GM19452 (cell line): ENCODE data around the gene UBE2D3.
"Not testable (repeated sequence)": the region's sequence is repeated elsewhere in the genome, so short reads cannot be mapped to it uniquely, and the experiment has no call there.

ENCODE experiments used
- ATAC-seq: cut with Tn5 transposase; IDR thresholded peaks from one replicate; pipeline ENCODE4 v1.9.1; 2021; ENCODE audit not compliant: unreplicated experiment

Gene UBE2D3

DNA sequence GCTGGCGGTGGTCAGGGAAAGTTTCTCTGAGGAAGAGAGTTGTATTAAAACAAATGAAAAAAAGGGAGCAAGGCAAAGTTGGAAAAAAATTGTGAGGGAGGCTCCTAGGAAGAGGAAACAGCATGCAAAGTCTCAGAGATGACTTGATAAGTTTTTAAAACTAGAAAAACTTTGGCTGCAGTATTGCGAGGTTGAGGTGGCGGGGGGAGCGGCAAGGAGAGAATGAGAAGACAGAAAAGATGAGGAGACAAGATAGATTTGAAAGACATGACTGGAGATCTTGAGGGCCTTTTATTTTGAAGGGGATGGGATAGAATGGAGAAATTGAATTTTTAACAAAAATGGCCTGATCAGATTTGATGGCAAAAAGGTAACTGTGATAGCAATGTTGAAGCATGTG, 4.8 kb upstream of the UBE2D3 start:
- no peak for ATAC-seq

DNA sequence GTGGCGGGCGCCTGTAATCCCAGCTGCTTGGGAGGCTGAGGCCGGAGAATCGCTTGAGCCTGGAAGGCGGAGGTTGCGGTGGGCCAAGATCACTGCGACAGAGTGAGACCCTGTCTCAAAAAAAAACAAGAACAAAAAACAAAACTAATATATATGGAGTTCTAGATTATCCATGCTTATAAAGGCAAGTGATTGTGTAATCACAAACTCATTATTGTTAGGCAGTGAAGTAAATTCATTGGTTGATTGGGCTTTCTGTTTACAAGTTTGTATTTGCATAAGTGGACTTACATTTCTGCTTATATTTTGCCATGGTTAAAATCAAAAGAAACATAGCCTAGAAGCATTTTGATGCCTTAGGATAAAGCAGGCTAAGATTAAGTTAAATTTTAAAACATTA, 2.5 kb upstream of the UBE2D3 start:
- ATAC-seq = no peak

DNA sequence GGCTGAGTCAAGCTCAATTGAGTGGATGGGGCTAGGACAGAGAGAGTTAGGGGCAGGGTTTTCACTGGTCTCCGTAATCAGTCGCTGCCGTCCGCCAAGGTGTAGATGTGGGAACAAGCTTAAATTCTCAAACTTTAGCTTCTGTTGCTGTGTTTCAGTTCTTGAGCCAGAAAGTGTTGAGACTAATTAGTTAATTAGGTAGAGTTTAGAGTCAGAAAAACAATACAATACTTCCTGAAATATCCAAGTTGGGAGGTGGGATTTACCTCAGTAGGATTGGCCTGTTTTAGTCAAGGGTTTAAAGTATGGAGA, 1.1 kb upstream of the UBE2D3 start:
- no peak for ATAC-seq

DNA sequence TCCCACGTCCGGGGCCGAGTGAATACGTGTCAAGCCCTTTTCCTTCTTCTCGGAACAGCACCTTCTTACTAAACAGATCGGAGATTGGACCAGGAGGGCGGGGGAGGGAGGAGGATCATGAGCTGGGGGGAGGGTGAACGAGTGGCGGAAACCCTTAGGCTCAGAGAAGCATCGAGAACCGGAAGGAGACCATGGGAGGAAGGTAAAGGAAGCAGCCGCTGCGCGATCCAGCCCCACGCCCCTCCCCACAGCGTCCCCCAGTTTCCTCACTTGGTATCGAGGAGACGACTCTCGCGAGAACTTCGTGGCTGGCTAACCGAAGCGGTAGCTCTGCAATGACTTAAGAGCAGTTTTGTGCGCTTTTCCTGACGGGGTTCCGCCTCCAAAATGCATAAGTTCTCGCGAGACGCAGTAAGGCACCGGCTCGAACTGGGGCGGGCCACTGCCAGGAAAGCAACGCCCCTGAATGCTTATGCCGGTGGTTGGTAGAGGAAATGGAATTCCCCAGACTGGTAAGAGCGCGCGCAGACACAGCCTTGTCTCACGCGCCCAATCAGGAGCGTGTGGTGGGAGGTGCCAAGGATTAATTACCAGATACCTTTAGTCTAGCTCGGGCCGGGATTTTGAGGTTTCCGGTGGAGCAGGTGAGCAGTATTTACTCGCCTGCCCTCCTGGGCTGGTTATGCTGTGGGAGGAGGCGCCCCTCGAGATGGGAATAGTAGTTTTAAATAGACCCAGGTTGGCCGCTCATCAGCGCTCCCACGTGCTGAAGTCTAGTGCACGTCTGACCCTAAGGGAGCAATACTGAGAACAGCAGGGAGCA, 534 bp upstream of the UBE2D3 start:
- ATAC-seq = peak; percentile 84

DNA sequence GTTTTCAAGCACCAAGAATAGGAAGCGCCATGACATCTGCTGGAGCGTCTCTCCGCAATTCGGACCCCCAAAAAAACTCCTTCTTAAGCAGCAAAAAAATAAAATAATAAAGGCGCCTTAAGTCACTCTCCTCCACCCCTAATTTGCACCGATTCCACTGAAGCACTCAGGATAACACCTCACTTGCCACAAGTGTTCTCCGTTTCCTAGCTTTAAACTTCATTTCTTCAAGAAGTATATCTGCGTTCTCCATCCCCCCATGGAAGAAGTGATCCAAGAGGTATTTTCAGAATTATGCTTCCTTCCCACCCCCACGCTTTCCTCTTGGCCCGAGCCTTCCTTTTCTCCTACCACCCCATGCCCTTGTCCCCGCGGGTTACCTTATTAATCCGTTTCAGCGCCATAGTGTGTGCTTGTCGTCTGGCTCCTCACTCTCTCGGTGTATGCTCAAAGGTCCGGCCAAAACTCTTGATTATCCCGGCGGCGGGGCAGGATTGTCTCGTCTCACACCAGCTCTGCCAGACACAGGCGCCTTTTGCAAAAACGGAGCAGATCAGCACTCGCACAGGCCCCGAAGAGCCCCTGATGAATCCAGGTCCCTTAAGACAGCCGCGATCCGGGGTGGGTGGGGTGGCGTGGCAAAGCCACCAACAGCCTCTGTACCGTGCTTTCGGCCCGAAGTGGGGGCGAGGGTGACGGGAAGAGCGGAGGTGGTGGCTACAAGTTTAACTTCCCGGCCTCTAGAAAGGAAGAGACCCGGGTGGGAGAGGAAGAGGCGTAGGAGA, 1.1 kb downstream of the UBE2D3 start:
- ATAC-seq = no peak

DNA sequence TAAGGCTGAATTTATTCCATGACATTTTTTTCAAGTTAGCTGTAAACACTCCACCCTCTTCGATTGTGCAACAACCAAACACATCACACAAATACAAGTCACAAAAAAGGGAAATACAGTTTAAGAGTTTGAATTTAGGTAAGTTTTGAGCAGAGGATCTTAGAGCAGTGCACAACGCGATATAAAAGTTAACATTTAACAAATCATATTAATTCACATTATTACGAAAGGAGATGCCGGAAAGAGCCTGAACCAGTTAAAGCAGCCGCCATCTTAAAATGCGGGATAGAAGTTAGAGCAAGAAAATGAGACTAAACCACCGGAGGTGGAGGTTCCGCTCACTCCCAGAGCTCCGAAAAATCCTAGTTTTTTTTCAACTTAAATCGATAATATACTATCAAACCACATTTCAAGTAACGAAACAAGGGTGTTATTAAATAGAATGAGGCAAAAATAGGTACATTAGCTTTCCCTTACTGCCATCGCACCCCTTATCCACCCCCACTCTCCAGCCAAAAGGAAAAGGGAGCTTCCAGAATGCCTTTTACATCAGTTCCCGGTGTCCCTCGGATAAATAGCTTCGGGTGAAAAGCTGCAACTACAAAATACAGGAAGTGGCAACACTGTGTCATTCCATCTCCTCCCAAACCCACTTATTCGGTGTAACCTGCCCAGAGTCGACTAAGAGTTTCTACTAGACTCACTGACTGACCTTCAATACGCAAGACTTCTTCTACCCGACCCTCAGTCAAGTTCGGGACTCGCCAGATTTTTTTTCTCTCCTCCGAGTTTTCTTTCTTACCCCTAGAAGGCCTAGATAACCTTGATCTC, 1.9 kb downstream of the UBE2D3 start:
- ATAC-seq = no peak

DNA sequence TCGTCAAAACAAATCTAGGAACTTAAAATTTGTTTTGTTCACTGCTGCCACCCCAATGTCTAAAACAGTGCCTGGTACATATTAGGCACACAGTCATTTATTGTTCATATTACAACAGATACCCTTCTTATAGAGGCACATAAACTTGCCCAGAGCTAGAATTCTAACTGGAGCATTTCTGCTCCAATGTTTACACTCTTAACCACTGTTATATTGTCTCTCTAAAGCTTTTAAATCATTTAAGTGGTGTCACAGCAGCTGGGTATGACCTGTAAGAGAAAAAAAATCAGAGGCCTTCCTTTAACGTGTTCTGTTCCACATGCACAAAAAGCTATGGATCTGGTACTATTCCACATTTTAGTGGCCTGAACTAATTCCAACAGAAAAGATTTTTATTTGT, 3.0 kb downstream of the UBE2D3 start:
- no peak for ATAC-seq

DNA sequence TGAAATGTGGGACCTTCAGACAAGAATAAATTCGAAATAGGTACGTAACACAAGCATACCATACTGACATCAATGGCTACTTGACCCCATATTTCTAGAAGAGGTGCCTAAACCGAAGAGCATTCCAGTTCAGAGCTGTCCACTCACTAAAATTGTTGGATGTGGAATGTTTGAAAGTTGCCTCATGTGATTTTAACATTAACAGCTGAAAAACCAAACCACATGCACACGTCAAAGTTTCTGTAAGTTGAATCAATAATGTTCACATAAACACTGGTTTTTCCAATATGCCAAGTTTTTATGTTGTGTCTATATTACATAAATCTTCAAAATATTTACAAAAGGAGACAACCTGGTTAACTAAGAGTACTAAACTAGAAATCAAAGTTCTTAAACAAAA, 3.5 kb downstream of the UBE2D3 start:
- no peak for ATAC-seq

DNA sequence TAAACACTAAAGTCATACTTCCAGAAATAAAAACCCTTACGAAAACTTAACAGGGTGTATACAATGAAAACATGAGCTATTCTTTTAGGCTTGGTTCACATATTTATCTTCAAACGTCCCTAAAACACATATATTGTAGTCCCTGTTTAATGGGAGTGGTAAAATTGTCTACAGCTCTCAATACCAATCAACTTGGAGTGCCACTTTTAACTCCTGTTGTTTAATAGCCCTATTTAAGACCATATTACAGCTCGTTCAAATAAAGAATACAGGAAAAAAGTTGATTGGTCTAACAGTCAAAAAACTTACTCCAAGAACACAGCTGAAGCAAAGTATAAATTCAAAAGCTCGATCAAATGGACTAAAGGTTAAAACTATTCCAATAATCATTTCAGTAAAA, 3.9 kb downstream of the UBE2D3 start:
- ATAC-seq = no peak

DNA sequence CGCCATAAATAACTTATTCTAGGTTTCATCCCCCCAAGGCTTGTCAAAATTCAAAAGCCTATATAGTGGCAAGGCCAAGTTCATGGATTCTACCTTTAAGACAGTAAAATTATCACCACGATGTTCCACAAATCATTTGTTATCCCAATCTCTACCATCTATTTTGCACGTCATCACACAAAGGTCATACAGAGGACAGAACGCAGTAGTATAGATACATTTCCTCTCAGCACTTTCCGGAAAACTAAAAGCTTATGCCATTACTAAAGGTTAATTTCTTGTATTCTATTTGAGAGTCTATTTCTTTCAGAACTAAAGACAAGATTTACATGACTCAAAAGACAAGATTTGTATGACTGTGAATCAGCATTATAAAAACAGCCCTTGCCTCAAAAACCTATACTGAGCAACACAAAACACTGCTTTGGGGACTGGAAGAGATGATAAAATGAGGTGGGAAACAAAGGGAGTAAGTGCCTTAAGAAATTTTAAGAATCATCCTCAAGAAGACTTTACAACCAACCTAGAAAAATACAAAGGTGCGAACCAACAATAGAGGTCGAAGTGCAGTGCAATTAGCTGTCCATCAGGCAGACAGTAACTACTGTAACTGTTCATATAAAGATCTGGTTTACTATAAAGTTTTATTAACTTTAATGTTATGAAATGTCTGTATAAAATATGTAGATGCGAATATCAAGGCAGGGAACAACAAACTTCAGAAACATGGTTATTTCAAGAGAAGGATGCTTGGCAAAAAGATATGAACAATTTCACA, 7.6 kb downstream of the UBE2D3 start:
- ATAC-seq = no peak

DNA sequence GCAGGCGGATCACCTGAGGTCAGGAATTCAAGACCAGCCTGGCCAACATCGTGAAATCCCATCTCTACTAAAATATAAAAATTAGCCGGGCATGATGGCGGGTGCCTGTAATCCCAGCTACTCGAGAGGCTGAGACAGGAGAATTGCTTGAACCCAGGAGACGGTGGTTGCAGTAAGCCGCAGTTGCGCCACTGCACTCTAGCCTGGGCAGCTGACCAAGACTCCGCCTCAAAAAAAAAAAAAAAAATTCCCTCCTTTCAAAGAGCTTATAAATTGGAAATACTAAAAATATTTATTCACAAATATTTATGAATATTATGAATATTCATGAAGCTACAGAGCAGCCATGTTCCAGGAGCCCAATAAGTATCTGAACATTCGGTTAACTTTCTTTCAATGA, 8.3 kb downstream of the UBE2D3 start:
- not testable (repeated sequence) for ATAC-seq

DNA sequence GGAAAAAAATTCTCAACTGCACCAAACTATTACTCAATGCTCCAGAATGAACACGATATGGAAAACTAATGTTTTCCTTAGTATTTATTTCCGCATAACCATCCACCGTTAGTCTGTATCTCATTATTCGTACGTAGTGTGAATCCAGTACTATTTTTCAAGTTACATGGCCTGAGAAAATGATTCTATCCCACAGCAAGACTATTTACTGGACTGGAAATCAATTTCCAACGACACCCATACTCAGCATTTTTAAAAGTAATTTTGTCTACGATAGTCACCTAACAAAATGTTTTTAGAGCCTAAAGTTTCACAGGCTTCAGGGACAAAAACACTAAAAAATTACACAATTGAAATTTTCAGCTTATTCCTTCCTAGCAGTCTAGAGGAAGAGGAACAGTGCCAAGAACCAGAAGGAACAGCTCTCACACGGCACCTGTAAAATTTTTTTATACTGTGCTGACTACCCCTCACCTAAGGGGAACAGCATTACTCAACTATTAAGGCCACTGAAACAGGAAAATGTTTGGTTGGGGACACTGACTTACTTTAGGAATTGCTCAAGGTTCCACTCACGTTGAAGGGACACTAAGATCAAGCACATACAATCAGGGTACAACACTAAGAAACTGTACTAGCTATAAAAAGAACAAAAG, 9.6 kb downstream of the UBE2D3 start:
- no peak for ATAC-seq

DNA sequence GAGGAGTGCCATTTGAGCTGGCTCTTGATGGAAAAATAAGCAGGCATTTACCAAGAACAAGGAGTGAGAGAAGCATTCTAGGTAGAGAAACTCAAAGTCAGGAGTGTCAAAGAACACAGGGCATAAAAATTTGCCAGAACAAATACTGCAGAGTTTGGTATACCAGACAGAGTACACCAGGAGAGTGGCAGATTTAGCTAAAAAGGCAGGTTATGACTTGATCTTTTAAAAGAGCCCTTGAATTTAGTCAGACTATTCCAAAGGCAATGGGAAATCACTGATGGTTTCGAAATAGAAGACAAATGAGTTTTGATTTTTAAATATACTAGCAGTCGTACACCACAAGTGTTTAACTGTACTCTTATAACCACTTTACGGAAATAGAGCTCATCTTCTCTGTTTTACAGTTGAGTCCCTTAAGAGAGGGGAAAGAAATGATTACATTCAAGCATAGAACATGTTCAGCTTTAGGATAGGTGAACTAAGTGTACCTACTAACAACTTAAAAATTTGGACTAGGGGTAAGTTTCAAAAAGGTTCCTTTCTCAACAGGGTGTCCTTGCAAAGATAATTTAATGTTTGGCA, 10.2 kb downstream of the UBE2D3 start:
- no peak for ATAC-seq

DNA sequence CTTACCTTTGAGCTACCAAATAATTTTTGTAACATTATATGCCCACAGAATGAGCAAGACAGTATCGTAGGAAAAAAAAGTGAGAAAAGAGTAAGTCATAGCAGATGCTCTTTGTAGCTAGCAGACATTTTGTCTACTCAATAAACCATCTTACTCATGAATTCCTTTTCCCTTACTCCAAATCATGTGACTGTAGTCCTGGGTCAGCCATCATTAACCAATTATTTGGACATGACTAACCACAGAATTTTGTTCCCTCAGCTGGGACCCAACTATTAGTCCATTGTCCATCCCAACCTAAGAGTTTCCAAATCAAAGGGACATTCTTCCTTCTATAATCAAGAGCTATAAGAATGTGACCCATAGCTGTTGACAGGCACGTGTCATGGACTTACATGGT, 11.4 kb downstream of the UBE2D3 start:
- no peak for ATAC-seq

DNA sequence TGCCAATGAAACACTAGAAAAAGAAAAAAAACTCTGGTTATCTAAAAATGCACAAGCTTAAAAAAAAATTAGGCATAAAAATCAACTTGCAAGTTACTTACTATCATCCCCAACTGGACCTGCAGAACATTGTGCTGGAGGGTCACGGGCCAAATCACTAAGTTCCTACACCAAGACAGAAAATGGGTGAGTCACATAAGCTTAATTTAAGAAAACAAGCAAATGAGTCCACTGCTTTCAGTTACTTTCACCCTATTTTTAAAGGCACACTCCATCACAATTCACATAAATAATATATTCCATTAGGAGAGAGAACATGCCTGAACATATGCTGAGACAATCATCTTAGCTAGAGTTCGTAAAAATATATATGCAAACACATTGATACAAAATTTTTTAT, 17.7 kb downstream of the UBE2D3 start:
- no peak for ATAC-seq

DNA sequence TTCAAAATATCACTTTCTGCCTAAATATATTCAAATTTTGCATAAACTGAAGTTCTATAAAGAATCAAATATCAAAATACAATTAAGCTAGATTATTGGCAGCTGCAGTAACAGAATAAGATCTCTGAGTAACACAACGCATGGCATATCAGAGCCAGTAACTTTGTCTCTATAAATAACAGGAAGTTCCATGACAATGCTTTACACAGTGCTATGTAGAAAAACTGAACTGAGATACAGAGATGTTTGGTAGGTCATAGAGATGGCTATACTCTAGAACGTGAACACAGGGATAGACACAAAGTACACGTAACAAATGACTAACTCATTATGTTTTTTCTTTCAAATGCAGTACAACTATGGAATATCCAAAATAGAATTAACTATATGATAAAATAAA, 18.2 kb downstream of the UBE2D3 start:
- ATAC-seq = no peak

DNA sequence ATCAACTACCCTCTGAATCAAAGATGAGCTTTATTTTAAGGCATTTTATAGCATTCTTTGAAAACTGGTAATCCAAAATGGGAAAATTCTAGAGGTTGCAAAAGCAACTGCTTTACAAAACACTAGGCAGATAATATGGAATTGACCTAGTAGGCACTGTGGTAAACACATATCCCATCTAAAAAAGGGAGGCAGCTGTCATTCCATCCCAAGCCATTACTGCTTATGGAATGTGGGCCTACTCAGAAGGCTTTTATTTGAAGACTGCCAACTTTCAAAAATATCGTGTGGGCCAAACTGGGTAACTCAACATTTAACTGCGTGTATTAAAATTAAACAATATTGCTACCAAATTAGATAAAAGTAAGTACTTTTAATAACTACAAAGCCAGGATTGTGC, 19.3 kb downstream of the UBE2D3 start:
- ATAC-seq = no peak

DNA sequence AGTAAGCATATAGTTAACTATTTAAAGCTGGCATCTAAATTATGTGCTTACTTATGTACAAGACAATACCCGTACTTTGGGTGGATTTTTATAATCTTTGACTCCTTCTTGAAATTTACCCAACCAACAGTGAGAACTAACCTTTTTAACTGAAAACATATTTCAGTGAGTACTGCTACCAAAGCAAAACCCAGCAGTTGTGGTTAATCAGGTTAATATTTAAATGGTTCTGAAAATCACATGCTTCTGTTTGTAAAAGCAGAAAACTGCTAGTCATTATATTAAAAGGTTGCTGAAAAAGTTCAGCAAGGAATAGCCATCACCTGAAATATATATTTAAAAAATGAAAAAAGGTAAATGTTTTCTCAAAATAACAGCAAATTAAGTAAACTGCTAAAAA, 20.0 kb downstream of the UBE2D3 start:
- no peak for ATAC-seq

DNA sequence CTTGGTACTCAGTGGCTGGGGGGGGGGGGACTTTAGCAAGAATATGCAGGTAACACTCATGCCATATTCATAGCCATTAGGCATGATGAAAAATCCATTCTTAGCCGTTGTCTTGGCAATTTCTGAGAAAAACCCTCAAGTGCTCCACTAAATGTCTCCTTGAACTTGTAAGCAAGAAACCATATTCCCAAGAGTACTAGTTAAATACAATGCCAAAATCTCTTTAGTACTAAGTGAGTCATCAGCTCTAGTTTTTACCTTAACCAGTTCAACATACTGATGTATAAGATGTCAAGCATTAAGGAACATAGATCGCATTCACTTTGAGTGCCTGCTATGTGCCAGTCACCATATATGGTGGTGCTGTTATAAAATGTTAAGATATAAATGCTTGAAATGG, 27.5 kb downstream of the UBE2D3 start:
- ATAC-seq = no peak

DNA sequence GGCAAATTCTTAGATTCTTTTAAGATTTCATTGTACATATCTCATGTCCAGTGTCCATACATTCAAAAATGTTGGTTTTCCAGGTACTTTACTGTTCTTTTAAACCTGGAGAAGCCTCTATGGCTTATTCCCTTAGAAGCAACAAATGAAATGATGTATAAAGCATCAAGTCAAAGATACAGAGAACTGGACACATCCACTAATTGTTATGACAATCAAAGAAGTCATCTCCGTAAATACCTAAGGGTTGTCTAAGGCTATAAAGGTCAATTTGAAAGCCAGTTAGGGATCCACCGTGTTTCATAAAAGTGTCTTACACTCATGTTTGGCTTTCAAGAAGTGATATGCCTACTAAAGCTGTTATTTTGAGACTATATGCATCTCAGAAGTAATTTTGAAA, 32.4 kb downstream of the UBE2D3 start:
- no peak for ATAC-seq
